Muscle layer of colon (tissue), 2 donors: ENCODE results near the gene VASH1.

Experiments
- H3K27ac ChIP-seq: one replicate; pipeline ENCODE4 v1.7.0; 2013; ENCODE audit warnings: low read depth, mild to moderate bottlenecking, low read length, moderate library complexity
- H3K27me3 ChIP-seq, 2 donors: one replicate each; pipeline ENCODE4 v1.7.0; 2013; ENCODE audit warnings: low read length in 2 of 2, mild to moderate bottlenecking in 2 of 2; ENCODE audit not compliant: insufficient read depth in 2 of 2, control insufficient read depth in 1 of 2
- H3K36me3 ChIP-seq: one replicate; pipeline ENCODE4 v1.7.0; 2013; ENCODE audit warnings: mild to moderate bottlenecking, low read length; ENCODE audit not compliant: insufficient read depth
- H3K4me1 ChIP-seq: one replicate; pipeline ENCODE4 v1.7.0; 2013; ENCODE audit warnings: mild to moderate bottlenecking, low read length; ENCODE audit not compliant: insufficient read depth
- H3K4me3 ChIP-seq, 2 donors: one replicate each; pipeline ENCODE4 v1.7.0; 2013; ENCODE audit warnings: low read length in 2 of 2, low read depth in 1 of 2, mild to moderate bottlenecking in 1 of 2, moderate library complexity in 1 of 2
- H3K9ac ChIP-seq: one replicate; pipeline ENCODE4 v1.7.0; 2013; ENCODE audit warnings: low read length
- H3K9me3 ChIP-seq: one replicate; pipeline ENCODE4 v1.7.0; 2013; ENCODE audit warnings: mild to moderate bottlenecking, low read length
- donor health status: abdominal sarcoma.
- donor health status: Adenocarcinoma of cecum.

Gene VASH1

DNA sequence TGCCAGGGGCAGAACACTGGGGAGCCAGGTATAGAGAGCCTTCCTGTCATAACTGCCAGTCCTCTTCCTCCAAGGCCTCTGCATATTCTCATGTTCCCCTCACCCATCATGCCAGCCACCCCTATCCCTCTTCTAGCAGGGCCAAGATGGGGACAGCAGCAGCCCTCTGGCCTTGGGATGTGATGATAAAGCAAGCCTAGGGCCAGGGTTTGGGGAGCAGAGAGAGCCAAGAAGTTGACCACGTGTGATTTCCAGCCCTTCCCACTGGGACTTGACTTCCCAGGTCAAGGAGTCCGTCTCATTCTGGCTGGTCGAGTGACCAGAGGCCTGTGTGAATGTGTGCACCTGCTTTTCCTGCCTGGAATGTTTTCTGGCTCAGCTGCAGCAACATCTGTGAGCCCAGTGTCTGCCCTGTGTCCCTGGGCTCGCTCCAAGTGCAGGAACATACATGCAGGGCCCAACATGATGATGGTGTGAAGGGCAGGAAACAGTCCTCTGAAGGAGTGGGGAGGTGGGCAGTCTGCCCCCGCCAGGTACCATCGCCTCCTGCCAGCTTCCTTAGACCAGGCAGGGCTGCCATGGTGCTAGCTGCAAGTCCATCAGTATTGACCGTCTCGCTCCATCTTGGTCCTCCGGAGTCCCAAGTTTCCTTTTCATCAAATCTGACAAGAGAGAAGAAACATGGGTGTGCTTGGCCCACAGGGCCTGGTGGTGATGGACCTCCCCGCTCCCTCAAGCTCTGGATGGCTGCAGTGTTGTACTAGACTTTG, 21.0 kb downstream of the VASH1 start:
- no peaks in the 10 kb centered on the region for H3K4me1 ChIP-seq
- no peak overlapping the region for H3K9ac ChIP-seq
- no peak overlapping the region for H3K27ac ChIP-seq
- H3K4me3 ChIP-seq = no peak overlapping the region
- H3K9me3 ChIP-seq = no peaks in the 10 kb centered on the region
- H3K36me3 ChIP-seq = peaks cover 9% of the 10 kb centered on the region
- H3K27me3 ChIP-seq = no peaks in the 10 kb centered on the region

DNA sequence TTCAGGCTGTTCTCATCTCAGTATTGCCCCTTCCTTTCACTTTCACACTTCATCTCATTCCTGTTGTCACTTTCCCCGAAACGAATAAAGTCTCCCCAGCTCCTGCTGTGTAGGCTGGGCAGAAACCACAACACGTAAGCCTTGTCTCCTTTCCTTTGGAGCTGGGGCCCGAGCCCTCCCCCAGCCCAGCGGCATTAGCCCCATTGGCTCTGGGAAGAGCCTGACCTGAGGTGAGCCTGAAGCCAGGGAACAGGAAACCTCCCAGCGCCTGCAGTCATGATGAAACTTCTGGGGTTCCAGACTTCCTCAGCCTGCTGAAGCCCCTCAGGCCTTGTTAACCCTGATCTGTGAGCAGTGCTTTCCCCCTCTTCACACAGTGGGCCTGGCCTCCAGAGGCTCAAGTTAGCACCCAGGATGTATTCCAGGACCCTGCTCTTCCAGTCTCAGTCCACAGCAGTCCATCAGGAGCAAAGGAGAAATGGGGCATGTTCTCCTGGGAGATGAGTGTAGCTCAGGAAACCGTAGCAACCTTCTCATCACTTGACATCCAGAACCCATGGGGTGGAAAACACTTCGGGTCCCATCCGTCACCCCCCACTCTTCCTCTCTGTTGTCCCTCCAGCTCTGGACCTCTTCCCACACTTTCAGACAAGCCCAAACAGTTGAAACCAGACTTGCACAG, 21.8 kb downstream of the VASH1 start:
- no peak overlapping the region for H3K9ac ChIP-seq
- H3K27ac ChIP-seq = no peak overlapping the region
- H3K36me3 ChIP-seq = peaks cover 12% of the 10 kb centered on the region

DNA sequence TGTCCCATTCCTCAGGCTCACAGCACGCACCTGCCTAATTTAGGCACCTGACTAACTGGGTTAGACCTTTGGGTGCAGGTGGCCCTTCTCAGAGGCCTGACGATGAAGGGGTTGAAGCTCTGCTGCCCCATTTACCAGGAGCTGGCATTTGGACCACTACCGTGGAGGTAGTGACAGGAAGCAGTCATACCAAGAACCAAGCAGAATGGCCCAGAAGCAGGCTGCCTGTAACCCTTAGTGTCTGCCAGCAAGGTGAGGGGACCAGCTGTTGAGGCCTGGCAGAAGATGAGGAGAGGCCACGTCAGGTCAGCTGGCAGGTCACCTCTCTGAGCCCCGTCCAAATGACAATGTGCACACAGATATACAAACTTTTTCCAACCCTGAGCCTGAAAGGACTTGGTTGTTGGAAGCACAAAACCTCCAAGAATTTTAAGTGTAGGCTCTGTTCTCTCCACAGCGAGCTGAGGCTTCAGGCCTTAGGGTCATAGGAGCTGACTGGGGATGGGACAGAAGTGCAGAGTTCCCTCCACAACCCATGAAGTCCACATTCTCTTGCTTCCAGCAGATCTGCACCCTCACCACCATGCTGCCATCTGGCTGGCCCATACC, 23.1 kb downstream of the VASH1 start:
- Histone ChIP-seq H3K27me3 (no peaks in the 10 kb centered on the region), H3K4me3 (no peak overlapping the region), H3K36me3 (peaks cover 24% of the 10 kb centered on the region), H3K27ac (no peak overlapping the region), H3K4me1 (no peaks in the 10 kb centered on the region), H3K9me3 (no peaks in the 10 kb centered on the region), H3K9ac (no peak overlapping the region)

More for the DNA sequence above, 21.8 kb downstream of the VASH1 start:
- Histone ChIP-seq H3K27me3 (no peaks in the 10 kb centered on the region), H3K4me1 (no peaks in the 10 kb centered on the region), H3K4me3 (no peak overlapping the region), H3K9me3 (no peaks in the 10 kb centered on the region)

DNA sequence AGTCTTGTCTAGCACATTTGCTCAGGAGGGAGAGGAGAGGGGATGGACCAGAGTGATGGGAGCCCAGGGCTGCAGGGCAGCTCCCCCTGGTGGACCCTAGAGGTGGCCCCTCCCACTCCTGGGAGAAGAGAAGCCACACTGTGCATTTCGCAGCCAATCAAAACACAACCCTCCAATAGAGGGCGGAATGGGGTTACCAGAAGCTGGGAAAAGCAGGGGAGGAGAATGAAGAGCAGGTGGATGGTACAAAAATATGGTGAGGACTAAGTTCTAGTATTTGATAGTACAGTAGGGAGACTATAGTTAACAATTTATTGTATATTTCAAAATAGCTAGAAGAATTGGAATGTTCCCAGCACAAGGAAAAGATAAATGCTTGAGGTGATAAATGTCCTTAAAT, 23.6 kb downstream of the VASH1 start:
- Histone ChIP-seq H3K9ac (no peak overlapping the region), H3K9me3 (no peaks in the 10 kb centered on the region), H3K36me3 (peaks cover 25% of the 10 kb centered on the region), H3K4me1 (no peaks in the 10 kb centered on the region), H3K27ac (no peak overlapping the region), H3K4me3 (no peak overlapping the region), H3K27me3 (no peaks in the 10 kb centered on the region)

DNA sequence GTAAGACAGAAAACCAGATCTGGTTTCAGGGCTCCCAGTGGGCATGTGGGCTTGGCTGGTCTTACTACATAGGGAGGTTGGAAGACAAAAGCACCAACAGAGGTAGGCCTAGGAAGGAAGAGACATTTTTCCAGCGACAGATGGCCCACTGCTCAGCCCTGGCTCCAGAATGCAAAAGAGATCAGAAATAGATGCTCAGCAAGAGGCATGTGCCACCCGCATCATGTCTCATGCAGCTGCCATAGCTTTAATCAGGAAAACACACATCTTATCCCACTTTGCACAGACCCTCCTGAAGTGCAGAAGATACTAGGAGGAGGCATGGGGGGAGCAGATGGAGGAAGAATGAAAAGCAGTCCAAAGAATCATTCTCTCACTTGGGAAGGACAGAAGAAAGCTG, 25.3 kb downstream of the VASH1 start:
- Histone ChIP-seq H3K4me3 (no peak overlapping the region), H3K9me3 (no peaks in the 10 kb centered on the region), H3K9ac (no peak overlapping the region), H3K4me1 (no peaks in the 10 kb centered on the region), H3K27me3 (no peaks in the 10 kb centered on the region), H3K36me3 (peaks cover 42% of the 10 kb centered on the region), H3K27ac (no peak overlapping the region)

DNA sequence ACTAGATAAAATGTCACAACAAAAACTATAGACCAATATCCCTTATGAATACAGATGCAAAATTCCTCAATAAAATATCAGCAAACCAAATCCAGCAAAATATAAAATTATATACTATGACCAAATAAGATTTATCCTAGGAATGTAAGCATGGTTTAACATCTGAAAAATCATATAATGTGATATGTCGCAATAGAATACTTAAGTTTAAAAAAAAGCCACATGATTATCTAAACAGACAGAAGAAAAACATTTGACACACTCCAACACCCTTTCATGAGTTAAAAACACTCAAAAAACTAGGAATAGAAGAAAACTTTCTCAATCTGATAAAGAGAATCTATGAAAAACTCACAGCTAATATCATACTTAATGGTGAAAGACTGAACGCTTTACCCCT, 31.2 kb downstream of the VASH1 start:
- no peak overlapping the region for H3K4me3 ChIP-seq
- peaks cover 53% of the 10 kb centered on the region for H3K36me3 ChIP-seq
- no peaks in the 10 kb centered on the region for H3K27me3 ChIP-seq
- H3K9ac ChIP-seq = no peak overlapping the region
- H3K9me3 ChIP-seq = no peaks in the 10 kb centered on the region
- no peak overlapping the region for H3K27ac ChIP-seq
- H3K4me1 ChIP-seq = no peaks in the 10 kb centered on the region

DNA sequence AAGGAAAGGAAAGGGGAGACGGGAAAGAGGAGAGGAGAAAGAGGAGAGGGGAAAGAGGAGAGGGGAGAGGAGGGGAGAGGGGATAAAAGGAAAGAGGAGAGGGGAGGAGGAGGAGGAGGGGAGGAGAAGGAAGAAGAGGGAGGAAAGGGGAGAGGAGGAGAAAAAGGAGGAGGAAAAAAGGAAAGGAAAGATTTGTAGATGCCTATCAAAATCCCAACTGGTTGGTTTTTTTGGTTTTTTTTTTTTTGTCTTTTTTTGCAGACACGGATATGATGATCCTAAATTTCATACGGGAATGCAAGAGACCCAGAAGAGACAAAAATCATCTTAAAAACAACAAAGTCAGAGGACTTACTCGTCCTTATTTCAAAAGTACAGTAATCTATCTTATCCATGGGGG, 32.1 kb downstream of the VASH1 start:
- Histone ChIP-seq H3K36me3 (peaks cover 53% of the 10 kb centered on the region), H3K4me1 (no peaks in the 10 kb centered on the region), H3K4me3 (no peak overlapping the region), H3K9me3 (no peaks in the 10 kb centered on the region), H3K27me3 (no peaks in the 10 kb centered on the region), H3K27ac (no peak overlapping the region), H3K9ac (no peak overlapping the region)

DNA sequence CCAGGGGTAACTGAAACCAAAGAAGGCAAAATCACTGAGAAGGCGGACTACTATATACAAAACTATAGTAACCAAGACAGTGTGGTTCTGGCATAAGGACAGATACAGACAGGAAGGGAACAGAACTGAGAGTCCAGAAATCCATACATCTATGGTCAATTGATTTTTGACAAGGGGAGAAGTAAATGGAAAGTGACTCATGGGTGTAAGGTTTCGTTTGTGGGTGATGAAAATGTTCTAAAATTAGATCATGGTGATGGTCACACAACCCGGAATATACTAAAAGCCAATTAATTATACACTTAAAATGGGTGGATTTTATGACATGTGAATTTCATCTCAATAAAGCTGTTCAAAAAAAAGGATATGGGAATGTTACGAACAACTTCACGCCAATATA, 32.7 kb downstream of the VASH1 start:
- no peak overlapping the region for H3K4me3 ChIP-seq
- H3K9me3 ChIP-seq = no peaks in the 10 kb centered on the region
- no peaks in the 10 kb centered on the region for H3K27me3 ChIP-seq
- H3K36me3 ChIP-seq = peaks cover 47% of the 10 kb centered on the region
- no peak overlapping the region for H3K9ac ChIP-seq
- H3K4me1 ChIP-seq = no peaks in the 10 kb centered on the region
- H3K27ac ChIP-seq = no peak overlapping the region

DNA sequence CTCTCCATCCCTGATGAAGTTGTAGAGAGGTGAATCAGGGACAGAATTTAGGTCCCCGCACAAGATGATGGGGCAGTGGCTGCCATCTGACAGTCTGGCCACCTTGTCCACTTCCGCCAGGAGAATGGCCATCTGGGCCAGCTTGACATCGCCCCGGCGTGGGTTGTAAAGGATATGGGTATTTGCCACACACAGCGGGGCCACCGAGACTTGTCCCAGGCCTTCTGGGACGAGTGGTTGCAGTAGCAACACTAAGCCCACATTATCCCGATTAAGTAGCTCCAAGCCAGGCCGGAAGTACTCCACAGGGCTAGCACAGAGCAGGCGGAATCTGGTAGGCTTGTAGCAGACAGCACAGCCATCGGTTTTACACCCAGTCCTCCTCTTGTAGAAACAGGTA, 45.2 kb downstream of the VASH1 start:
- H3K27ac ChIP-seq = no peak overlapping the region
- no peak overlapping the region for H3K9ac ChIP-seq
- H3K9me3 ChIP-seq = no peaks in the 10 kb centered on the region
- H3K4me3 ChIP-seq = no peak overlapping the region
- peaks cover 62% of the 10 kb centered on the region for H3K36me3 ChIP-seq
- peaks cover 4% of the 10 kb centered on the region for H3K4me1 ChIP-seq
- no peaks in the 10 kb centered on the region for H3K27me3 ChIP-seq

DNA sequence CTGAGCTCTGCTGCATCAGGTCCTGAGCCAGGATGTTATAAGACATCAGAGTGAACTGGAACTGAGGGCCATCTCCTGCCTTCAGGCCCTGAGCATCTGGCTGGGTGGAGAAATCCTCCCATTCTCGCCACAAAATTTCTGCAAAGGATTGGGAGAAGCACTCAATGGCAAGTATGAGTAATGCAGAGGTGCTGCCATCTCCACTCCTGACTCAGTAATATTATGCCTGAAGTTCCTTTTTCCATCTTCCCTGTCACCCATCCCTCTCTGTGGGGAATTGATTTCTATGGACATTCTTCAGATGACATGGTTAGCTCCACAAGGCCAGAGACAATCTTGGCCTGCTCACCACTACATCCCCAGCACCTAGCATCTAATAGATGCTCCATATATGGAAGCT, 46.7 kb downstream of the VASH1 start:
- no peak overlapping the region for H3K9ac ChIP-seq
- H3K4me1 ChIP-seq = peaks cover 4% of the 10 kb centered on the region
- no peak overlapping the region for H3K27ac ChIP-seq
- peaks cover 52% of the 10 kb centered on the region for H3K36me3 ChIP-seq
- H3K9me3 ChIP-seq = no peaks in the 10 kb centered on the region
- no peaks in the 10 kb centered on the region for H3K27me3 ChIP-seq
- no peak overlapping the region for H3K4me3 ChIP-seq

DNA sequence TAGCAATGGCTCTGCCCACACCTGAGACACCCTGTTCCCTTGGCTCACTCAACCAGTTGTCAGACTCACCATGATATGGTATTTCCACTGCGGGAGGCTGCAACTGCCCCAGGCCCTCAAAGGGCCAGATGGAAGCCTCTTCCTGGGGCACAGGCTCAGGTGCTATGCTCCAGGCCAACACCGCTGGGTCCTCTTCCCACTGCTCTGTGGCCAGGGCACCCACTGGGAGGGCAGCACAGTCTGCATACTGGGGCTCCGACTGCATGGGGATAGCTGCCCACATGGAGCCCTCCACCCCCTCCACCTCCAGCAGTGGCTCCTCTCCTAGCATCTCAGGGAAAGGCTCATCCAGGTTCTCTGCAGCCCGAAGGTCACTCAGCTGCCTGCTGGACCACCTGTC, 47.7 kb downstream of the VASH1 start:
- no peak overlapping the region for H3K4me3 ChIP-seq
- H3K27ac ChIP-seq = no peak overlapping the region
- no peaks in the 10 kb centered on the region for H3K9me3 ChIP-seq
- H3K27me3 ChIP-seq = no peaks in the 10 kb centered on the region
- peaks cover 9% of the 10 kb centered on the region for H3K4me1 ChIP-seq
- no peak overlapping the region for H3K9ac ChIP-seq
- peaks cover 43% of the 10 kb centered on the region for H3K36me3 ChIP-seq
